ENCODE results near the gene ATP12A. TPM values are rescaled to one million over a fixed set of nuclear protein-coding genes. Genes with fewer than 3 reads are reported as not detected.
"Not testable (repeated sequence)": the region's sequence is repeated elsewhere in the genome, so short reads cannot be mapped to it uniquely, and the experiment has no call there.

ATP12A gene
- total and polyA plus RNA-seq, 2 donors (not counting 1 experiment from before 2014, with no cell fraction given): not detected

DNA sequence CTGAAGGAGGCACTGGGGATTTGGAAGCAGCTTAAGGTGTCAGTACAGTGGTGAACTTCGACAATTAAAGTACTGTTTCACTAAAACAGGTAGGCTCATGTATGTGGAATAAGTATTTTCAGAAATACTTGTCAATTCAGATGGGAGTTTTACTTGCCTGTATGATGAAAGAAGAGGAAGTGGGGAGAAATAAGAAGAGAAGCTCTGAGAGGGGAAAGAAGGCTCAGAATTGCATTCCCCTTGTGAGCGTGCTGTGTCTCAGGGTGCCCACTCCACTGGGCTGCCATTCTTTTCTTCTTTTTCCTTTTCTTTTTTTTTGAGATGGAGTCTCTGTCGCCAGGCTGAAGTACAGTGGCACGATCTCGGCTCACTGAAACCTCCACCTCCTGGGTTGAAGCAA, 45.2 kb downstream of the ATP12A start:
- Histone ChIP-seq H3K36me3 (ENCODE audit: control insufficient read depth, insufficient read depth, low read length) (no peaks in the 10 kb centered on the region), H3K9ac (ENCODE audit: insufficient read depth, low read length) (no peak overlapping the region), H2AFZ (ENCODE audit: low read length) (no peak overlapping the region), H3K27ac (ENCODE audit: insufficient read depth, low read length) (no peak overlapping the region), H4K20me1 (ENCODE audit: control insufficient read depth, extremely low read depth, insufficient read depth, low read length) (peaks cover 2% of the 10 kb centered on the region), H3K9me3 (ENCODE audit: control insufficient read depth, insufficient read depth, low read depth, low read length) (no peaks in the 10 kb centered on the region), H3K27me3 (ENCODE audit: control insufficient read depth, insufficient read depth, low read length) (peaks cover 4% of the 10 kb centered on the region), H3K4me2 (ENCODE audit: extremely low read depth, insufficient read depth, low read length) (no peak overlapping the region), H3K79me2 (ENCODE audit: control insufficient read depth, insufficient read depth, low read length) (no peaks in the 10 kb centered on the region), H3K4me3 (replicated peaks in 1 of 4; ENCODE audit: control extremely low read depth in 1 of 4, insufficient read depth in 1 of 4, low read depth in 3 of 4, low read length in 4 of 4) (no peak overlapping the region), H3K4me1 (ENCODE audit: control insufficient read depth, extremely low read depth, insufficient read depth, low read length) (no peaks in the 10 kb centered on the region)
- DNase-seq (ENCODE audit: low read depth in 2 of 2): no peak
- no peak for TF ChIP-seq EZH2 (IDR thresholded peaks at IDR 0.05; ENCODE audit: low read length, missing control alignments)
- TF ChIP-seq, protein P1, sequence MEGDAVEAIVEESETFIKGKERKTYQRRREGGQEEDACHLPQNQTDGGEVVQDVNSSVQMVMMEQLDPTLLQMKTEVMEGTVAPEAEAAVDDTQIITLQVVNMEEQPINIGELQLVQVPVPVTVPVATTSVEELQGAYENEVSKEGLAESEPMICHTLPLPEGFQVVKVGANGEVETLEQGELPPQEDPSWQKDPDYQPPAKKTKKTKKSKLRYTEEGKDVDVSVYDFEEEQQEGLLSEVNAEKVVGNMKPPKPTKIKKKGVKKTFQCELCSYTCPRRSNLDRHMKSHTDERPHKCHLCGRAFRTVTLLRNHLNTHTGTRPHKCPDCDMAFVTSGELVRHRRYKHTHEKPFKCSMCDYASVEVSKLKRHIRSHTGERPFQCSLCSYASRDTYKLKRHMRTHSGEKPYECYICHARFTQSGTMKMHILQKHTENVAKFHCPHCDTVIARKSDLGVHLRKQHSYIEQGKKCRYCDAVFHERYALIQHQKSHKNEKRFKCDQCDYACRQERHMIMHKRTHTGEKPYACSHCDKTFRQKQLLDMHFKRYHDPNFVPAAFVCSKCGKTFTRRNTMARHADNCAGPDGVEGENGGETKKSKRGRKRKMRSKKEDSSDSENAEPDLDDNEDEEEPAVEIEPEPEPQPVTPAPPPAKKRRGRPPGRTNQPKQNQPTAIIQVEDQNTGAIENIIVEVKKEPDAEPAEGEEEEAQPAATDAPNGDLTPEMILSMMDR (conservative IDR thresholded peaks at IDR 0.05 in 1 of 2, IDR thresholded peaks at IDR 0.05 in 1 of 2; ENCODE audit: low read depth in 1 of 2, low read length in 2 of 2): no peak

DNA sequence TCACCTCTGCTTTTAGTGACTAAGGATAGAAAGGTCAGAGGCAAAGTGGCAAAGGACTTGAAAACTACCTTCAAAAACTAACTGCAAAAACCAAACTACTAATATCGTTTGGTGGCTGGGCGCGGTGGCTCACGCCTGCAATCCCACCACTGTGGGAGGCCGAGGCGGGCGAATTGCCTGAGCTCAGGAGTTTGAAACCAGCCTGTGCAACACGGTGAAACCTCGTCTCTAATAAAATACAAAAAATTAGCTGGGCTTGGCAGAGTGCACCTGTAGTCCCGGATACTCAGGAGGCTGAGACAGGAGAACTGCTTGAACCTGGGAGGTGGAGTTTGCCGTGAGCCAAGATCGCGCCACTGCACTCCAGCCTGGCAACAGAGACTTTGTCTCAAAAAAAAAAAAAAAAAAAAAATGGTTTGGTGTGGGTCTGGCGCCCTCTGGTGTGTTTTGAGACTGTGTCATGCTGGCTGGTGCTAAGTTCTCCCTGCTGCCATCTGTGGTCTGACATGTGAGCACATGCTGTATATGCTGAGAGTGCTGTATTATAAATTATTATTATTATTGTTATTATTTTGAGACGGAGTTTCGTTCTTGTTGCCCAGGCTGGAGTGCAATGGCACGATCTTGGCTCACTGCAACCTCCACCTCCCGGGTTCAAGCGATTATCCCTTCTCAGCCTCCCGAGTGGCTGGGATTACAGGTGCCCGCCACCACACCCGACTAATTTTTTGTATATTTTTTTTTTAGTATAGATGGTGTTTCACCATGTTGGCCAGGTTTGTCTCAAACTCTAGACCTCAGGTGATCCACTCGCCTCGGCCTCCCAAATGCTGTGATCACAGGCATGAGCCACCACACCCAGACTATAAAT, 47.8 kb downstream of the ATP12A start:
- no peak overlapping the region for H3K9ac ChIP-seq (ENCODE audit: insufficient read depth, low read length)
- DNase-seq (ENCODE audit: low read depth in 2 of 2): peak; percentile 74 to 88
- no peak for TF ChIP-seq EZH2 (IDR thresholded peaks at IDR 0.05; ENCODE audit: low read length, missing control alignments)
- TF ChIP-seq, protein P1 (conservative IDR thresholded peaks at IDR 0.05 in 1 of 2, IDR thresholded peaks at IDR 0.05 in 1 of 2; ENCODE audit: low read depth in 1 of 2, low read length in 2 of 2): peak; percentile 80 to 81
- peaks cover 4% of the 10 kb centered on the region for H3K27me3 ChIP-seq (ENCODE audit: control insufficient read depth, insufficient read depth, low read length)
- H4K20me1 ChIP-seq (ENCODE audit: control insufficient read depth, extremely low read depth, insufficient read depth, low read length): peaks cover 2% of the 10 kb centered on the region
- H3K27ac ChIP-seq (ENCODE audit: insufficient read depth, low read length): no peak overlapping the region
- no peaks in the 10 kb centered on the region for H3K9me3 ChIP-seq (ENCODE audit: control insufficient read depth, insufficient read depth, low read depth, low read length)
- H3K79me2 ChIP-seq (ENCODE audit: control insufficient read depth, insufficient read depth, low read length): no peaks in the 10 kb centered on the region
- no peaks in the 10 kb centered on the region for H3K4me1 ChIP-seq (ENCODE audit: control insufficient read depth, extremely low read depth, insufficient read depth, low read length)
- H3K4me3 ChIP-seq (replicated peaks in 1 of 4; ENCODE audit: control extremely low read depth in 1 of 4, insufficient read depth in 1 of 4, low read depth in 3 of 4, low read length in 4 of 4): no peak overlapping the region
- no peak overlapping the region for H2AFZ ChIP-seq (ENCODE audit: low read length)
- H3K4me2 ChIP-seq (ENCODE audit: extremely low read depth, insufficient read depth, low read length): no peak overlapping the region
- no peaks in the 10 kb centered on the region for H3K36me3 ChIP-seq (ENCODE audit: control insufficient read depth, insufficient read depth, low read length)

DNA sequence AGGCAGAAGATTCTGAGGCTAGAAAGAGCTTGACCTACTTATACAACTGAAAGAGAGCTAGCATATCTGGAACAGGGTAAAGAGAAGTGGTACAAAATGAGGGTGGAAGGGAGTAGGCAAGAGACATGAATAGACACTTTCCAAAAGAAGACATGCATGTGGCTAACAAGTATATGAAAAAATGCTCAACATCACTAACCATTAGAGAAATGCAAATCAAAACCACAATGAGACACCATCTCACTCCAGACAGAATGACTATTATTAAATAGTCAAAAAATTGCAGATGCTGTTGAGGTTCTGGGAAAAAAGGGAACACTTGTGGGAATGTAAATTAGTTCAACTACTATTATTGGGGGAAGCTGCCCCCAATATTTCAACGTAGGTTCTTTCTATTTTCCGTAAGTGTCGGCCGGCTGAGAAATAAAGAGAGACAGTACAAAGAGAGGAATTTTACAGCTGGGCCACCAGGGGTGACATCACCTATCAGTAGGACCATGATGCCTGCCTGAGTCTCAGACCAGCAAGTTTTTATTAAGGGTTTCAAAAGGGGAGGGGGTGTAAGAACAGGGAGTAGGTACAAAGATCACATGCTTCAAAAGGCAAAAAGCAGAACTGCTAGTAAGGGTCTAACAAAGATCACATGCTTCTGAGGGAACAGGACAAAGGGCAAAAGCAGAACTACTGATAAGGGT, 50.8 kb downstream of the ATP12A start:
- not testable (repeated sequence) for H3K27me3 ChIP-seq (ENCODE audit: control insufficient read depth, insufficient read depth, low read length); H3K4me3 ChIP-seq (replicated peaks in 1 of 4; ENCODE audit: control extremely low read depth in 1 of 4, insufficient read depth in 1 of 4, low read depth in 3 of 4, low read length in 4 of 4); H3K79me2 ChIP-seq (ENCODE audit: control insufficient read depth, insufficient read depth, low read length); H3K4me2 ChIP-seq (ENCODE audit: extremely low read depth, insufficient read depth, low read length); H3K36me3 ChIP-seq (ENCODE audit: control insufficient read depth, insufficient read depth, low read length); DNase-seq (ENCODE audit: low read depth in 2 of 2); H3K4me1 ChIP-seq (ENCODE audit: control insufficient read depth, extremely low read depth, insufficient read depth, low read length); H4K20me1 ChIP-seq (ENCODE audit: control insufficient read depth, extremely low read depth, insufficient read depth, low read length); H2AFZ ChIP-seq (ENCODE audit: low read length); H3K27ac ChIP-seq (ENCODE audit: insufficient read depth, low read length); H3K9ac ChIP-seq (ENCODE audit: insufficient read depth, low read length); H3K9me3 ChIP-seq (ENCODE audit: control insufficient read depth, insufficient read depth, low read depth, low read length)

All from fibroblast of lung (primary cell).